CD4-positive, CD25-positive, alpha-beta regulatory T cell (primary cell): ENCODE data around the gene AMER3. TPM values are rescaled to one million over a fixed set of nuclear protein-coding genes. Genes with fewer than 3 reads are reported as not detected.

Source experiments
- ATAC-seq, 2 donors: fragments of 150-1000 bp; cut with Tn5 transposase; one replicate each; pipeline ENCODE4 v1.10.0; 2021; ENCODE audit warnings: low read depth in 2 of 2, moderate number of reproducible peaks in 2 of 2, moderate library complexity in 1 of 2
- DNase-seq, 3 donors: peaks; one replicate each; pipeline versions ENCODE4 v3.0.0 to v3.0.0-alpha.2; 2012 to 2022; ENCODE audit warnings: mixed read lengths in 1 of 3
- H3K27ac ChIP-seq: one replicate; pipeline ENCODE4 v1.7.0; 2013; ENCODE audit warnings: mild to moderate bottlenecking, low read length; ENCODE audit not compliant: insufficient read depth, poor library complexity, severe bottlenecking
- H3K27me3 ChIP-seq: one replicate; pipeline ENCODE4 v1.7.0; 2013; ENCODE audit warnings: low read length; ENCODE audit not compliant: control insufficient read depth, insufficient read depth
- H3K36me3 ChIP-seq: one replicate; pipeline ENCODE4 v1.7.0; 2013; ENCODE audit warnings: mild to moderate bottlenecking, low read length, moderate library complexity; ENCODE audit not compliant: control insufficient read depth, insufficient read depth
- H3K4me1 ChIP-seq: 2 replicates; pipeline ENCODE4 v1.7.0; 2013; ENCODE audit warnings: mild to moderate bottlenecking, low read length; ENCODE audit not compliant: insufficient read depth, control insufficient read depth, poor library complexity, severe bottlenecking
- H3K4me3 ChIP-seq: one replicate; pipeline ENCODE4 v1.7.0; 2013; ENCODE audit warnings: low read depth, mild to moderate bottlenecking, low read length, moderate library complexity
- H3K9me3 ChIP-seq, 2 experiments: 1 replicate in 1 of 2; 2 replicates in 1 of 2; pipeline ENCODE4 v1.7.0; 2013; ENCODE audit warnings: low read length in 2 of 2, mild to moderate bottlenecking in 1 of 2, moderate library complexity in 1 of 2; ENCODE audit not compliant: control insufficient read depth in 2 of 2
- H3K27ac Mint-ChIP-seq, 3 donors: one replicate each; pipeline ENCODE4 v1.8.0; 2020 to 2022; ENCODE audit warnings: mild to moderate bottlenecking in 3 of 3, mixed read lengths in 3 of 3, moderate library complexity in 2 of 3
- H3K27me3 Mint-ChIP-seq: one replicate; pipeline ENCODE4 v1.8.0; 2022; ENCODE audit warnings: mild to moderate bottlenecking, mixed read lengths
- H3K36me3 Mint-ChIP-seq: one replicate; pipeline ENCODE4 v1.8.0; 2020; ENCODE audit warnings: mixed read lengths
- H3K4me1 Mint-ChIP-seq, 4 donors: one replicate each; pipeline ENCODE4 v1.8.0; 2020 to 2022; ENCODE audit warnings: mixed read lengths in 4 of 4, mild to moderate bottlenecking in 1 of 4
- H3K4me3 Mint-ChIP-seq, 4 donors: one replicate each; pipeline ENCODE4 v1.8.0; 2020 to 2022; ENCODE audit warnings: mild to moderate bottlenecking in 4 of 4, mixed read lengths in 4 of 4, moderate library complexity in 3 of 4
- H3K9me3 Mint-ChIP-seq, 7 donors: one replicate each; pipeline ENCODE4 v1.8.0; 2020 to 2022; ENCODE audit warnings: mixed read lengths in 7 of 7, mild to moderate bottlenecking in 3 of 7, moderate library complexity in 2 of 7
- polyA plus RNA-seq, 4 donors: library from polyadenylated mRNA; unstranded; fragments of 300-500 nt; fragmentation: Illumina TruSeq; gene quantifications; one replicate each; pipeline ENCODE4 v1.2.3, GENCODE V29; 2021
- total RNA-seq: library from RNA; stranded (reverse); gene quantifications from one replicate; pipeline ENCODE4 v1.2.3, GENCODE V29; 2022

Gene AMER3
- total and polyA plus RNA-seq, 5 donors from 2014 or later: not detected

DNA sequence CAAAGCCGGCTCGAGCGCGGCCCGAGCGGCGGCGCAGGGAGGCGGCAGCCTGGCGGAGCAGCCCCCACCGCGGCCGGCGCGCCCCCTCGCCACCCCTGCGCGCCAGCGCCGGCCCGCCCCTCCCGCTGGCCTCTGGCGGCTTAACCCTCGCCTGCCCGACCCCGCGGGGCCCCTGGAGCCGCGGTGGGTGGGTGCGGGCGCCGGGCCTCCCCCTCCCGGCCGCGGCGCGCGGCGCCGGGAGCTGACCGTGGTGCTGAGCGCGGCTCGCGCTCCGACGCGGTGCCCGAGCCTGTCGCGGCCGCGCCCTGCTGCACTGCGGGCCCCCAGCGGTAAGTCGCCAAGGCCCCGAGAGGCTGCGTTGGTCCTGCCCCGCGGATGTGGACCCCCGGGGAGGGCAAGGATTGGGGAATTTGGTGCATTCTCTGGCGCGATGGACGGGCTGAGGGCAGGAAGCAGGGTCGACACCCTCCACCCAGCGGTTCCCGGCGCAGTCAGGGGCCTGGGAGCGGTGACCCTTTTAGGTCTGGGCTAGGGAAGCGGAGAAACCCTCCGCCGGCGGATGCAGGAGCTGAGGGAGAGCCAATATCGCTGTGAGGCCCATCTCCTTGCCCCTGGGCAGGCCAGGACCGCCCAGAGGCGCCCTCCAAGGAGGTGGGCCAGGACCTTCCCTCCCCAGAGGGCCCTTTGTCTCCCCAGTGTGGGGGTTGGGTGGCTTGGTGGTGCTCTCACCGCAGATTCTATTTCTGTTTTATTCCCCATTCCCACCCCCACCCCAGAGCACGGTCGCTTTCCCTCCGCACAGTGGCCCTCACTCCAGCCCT is 923 bp downstream of the AMER3 start:
- Mint-ChIP-seq H3K4me1 (peaks cover 0 to 10% (median 3%) of the 10 kb centered on the region in 4 donors), H3K9me3 (peaks cover 0 to 1% (median 0%) of the 10 kb centered on the region in 7 donors), H3K36me3 (no peaks in the 10 kb centered on the region), H3K27ac (no peak overlapping the region), H3K27me3 (peaks cover 64% of the 10 kb centered on the region), H3K4me3 (peak overlapping the region in 2 of 4 donors; percentile 68 to 70)
- no peak for DNase-seq
- Histone ChIP-seq H3K27me3 (peaks cover 2% of the 10 kb centered on the region), H3K4me1 (no peaks in the 10 kb centered on the region), H3K9me3 (no peaks in the 10 kb centered on the region), H3K4me3 (no peak overlapping the region), H3K36me3 (no peaks in the 10 kb centered on the region), H3K27ac (no peak overlapping the region)
- ATAC-seq: peak in 1 of 2 donors; percentile 22

DNA sequence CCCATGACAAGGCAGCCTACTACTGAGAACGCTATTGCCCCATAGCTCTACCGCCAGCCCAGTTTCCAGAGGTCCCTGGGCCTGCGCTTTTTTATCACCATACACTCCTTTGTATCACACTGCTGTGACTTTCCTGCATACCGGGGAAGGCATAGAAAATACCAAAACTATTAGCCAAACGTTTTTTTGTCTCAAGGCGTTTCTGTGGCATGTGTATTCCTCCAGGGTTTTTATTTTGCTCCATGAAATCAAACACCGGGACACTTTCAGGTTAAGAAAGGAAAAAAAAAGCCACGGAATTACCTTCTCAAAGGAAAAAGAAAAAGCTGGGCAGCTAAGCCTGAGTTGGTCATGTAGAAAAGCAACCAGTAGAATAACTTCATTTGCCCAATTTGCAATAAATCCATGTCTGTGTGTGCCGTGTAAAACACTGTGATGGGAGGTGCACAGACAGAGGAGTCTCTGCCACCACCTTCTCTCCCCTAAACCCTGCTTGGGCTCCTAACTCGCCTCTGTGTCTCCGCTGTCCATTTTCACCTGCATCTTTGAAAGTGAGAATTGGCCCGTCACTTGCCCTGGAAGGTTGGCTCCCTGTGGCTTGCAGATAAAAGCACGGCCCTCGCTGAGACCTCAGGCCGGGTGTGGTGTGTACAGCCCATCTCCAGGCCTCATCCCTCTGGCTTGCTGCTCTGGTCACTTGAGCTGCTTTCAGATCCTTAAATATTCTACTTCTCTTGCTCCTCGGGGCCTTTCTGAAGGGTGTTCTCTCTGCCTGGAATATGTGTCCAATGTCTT is 1.7 kb downstream of the AMER3 start:
- H3K27ac ChIP-seq: no peak overlapping the region
- Mint-ChIP-seq H3K36me3 (no peaks in the 10 kb centered on the region), H3K9me3 (peaks cover 0 to 1% (median 0%) of the 10 kb centered on the region in 7 donors), H3K27me3 (peaks cover 65% of the 10 kb centered on the region), H3K27ac (no peak overlapping the region), H3K4me3 (peak overlapping the region in 2 of 4 donors; percentile 68 to 70), H3K4me1 (peaks cover 0 to 10% (median 3%) of the 10 kb centered on the region in 4 donors)
- ATAC-seq (no peak), DNase-seq (no peak)
- no peaks in the 10 kb centered on the region for H3K36me3 ChIP-seq
- H3K4me1 ChIP-seq: no peaks in the 10 kb centered on the region
- H3K27me3 ChIP-seq: peaks cover 2% of the 10 kb centered on the region
- H3K4me3 ChIP-seq: no peak overlapping the region
- no peaks in the 10 kb centered on the region for H3K9me3 ChIP-seq

DNA sequence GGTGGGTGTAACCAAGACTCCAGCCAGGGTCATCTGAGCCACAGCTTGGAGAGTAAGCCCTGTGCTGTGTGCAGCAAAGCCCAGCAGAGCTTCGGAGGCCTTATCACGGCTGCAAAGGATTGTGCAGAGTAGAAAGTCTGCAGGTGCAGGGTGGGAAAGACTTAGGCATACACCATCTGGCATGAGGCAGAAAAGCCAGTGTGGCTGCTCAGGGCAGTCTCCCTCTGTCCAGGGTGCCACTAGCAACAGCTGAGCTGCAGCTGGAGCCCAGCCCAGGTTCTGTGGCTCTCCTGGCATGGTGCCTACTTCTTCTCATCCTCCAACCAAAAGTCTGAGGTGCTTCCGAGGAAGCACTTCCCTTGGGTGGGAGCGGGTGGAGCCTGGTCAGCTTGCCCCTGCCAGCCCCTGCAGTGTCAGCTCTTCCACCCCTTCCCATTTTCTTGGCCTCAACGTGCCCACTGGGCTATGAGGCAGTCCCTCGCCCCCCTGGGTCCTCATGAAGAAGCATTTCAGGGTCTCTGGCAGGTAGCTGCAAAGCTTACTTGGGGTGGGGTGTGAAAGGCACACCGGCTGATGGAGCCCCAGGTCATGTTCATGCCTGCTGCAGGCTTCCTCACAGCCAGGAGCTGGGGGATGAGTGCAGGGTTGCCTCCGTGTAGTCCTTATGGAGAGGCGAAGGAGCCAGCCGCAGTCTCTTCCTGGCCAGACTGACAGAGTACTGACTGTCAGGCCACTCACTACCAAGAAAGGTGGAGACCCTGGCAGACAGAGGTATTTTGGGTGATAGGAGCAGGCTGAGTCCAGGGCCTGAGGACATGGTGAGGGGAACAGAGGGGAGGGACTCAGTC is 4.8 kb downstream of the AMER3 start:
- H3K36me3 Mint-ChIP-seq: no peaks in the 10 kb centered on the region
- Histone ChIP-seq H3K4me1 (no peaks in the 10 kb centered on the region), H3K9me3 (no peaks in the 10 kb centered on the region), H3K36me3 (no peaks in the 10 kb centered on the region), H3K4me3 (no peak overlapping the region), H3K27ac (no peak overlapping the region), H3K27me3 (peaks cover 2% of the 10 kb centered on the region)
- H3K4me1 Mint-ChIP-seq: peaks cover 0 to 7% (median 3%) of the 10 kb centered on the region in 4 donors
- ATAC-seq (no peak), DNase-seq (no peak)
- no peak overlapping the region for H3K27ac Mint-ChIP-seq
- peaks cover 41% of the 10 kb centered on the region for H3K27me3 Mint-ChIP-seq
- peaks cover 0 to 1% (median 0%) of the 10 kb centered on the region in 7 donors for H3K9me3 Mint-ChIP-seq
- H3K4me3 Mint-ChIP-seq: no peak overlapping the region

DNA sequence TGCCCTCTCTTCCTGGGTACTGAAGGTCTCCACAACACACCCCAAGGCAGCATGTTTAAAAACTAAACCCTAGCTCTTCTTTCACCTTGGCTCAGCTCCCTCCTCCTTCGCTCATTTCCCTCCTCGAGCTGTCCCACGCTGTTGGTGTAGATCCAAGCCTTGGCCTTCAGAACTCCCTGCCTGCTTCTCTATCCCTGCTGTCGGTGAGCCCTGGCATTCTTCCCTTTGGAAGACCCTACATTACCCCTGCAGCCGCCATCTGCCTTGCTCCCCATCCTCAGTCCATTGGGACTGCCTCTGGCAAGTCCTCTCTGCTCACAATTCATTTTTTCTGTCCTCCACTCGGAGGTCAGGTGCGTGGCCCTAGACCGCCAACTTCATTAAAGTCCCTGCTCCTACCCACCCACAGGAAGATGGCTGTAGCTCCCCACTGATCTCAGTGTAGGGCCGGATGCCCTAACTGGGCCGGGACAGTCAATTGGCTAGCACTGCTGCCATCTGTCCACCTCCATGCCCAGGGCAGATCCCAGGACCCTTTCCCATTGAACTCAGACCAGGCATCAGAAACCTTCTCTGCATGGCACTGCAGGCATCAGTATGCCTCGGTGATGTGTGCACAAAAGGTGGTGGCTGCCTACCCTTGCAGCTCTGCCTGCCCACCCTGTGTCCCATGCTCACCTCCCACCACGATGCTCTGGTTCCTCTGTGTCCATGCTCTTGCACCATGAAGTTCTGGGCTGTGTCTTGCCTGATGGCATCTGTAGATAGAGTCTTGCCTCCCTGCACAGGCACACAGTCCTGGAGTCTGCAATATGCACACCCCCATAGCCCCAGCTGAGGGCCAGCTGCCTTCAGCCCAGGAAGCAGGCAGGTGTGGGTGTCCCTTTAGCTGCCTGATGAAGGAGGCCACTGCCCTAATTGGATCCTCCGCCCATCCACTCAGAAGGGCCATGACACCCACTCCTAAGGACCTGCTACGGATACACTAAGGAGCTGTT is 5.7 kb downstream of the AMER3 start:
- ATAC-seq: no peak

DNA sequence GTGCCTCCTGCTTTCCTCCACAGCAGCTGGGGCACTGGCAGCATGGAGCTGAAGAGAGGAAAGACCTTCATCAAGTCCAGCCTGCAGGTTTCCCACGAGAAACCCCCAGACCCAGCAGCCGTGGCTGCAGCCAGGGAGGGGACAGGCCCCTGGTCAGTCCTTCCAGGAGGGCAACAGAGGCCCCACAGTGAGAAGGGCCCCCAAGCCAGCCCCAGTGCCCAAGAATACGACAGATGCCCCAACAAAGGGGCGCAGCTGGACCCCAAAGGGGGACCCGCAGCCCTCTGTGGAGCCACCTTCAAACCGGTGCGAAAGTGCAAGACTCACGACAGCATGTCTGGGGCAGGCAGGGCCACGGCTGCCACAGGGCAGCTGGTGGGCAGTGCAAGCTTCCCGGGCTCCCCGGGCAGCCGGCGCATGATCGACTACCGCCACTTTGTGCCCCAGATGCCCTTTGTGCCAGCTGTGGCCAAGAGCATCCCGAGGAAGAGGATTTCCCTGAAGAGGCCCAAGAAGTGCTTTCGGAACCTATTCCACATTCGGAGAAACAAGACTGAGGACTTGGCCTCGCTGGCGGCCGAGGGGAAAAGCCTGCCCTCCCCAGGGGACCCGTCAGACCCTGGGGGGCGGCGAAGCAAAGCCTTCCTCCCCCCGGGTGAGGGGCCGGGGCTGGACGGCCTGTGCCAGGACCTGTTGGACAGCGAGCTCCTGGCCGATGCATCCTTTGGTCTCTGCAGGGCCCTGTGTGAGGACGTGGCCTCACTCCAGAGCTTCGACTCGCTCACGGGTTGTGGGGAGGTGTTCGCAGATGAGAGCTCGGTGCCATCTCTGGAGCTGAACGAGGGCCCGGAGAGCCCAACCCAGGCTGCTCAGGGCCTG is 6.9 kb downstream of the AMER3 start:
- peaks cover 27% of the 10 kb centered on the region for H3K27me3 Mint-ChIP-seq
- H3K36me3 Mint-ChIP-seq: no peaks in the 10 kb centered on the region
- Histone ChIP-seq H3K36me3 (no peaks in the 10 kb centered on the region), H3K27ac (no peak overlapping the region), H3K4me1 (no peaks in the 10 kb centered on the region), H3K4me3 (no peak overlapping the region), H3K9me3 (no peaks in the 10 kb centered on the region), H3K27me3 (no peaks in the 10 kb centered on the region)
- no peaks in the 10 kb centered on the region for H3K9me3 Mint-ChIP-seq
- ATAC-seq: no peak
- no peak overlapping the region for H3K4me3 Mint-ChIP-seq
- no peak for DNase-seq
- H3K4me1 Mint-ChIP-seq: peaks cover 0 to 4% (median 1%) of the 10 kb centered on the region in 4 donors
- H3K27ac Mint-ChIP-seq: no peak overlapping the region

More for the DNA sequence above, 5.7 kb downstream of the AMER3 start:
- Mint-ChIP-seq H3K36me3 (no peaks in the 10 kb centered on the region), H3K27me3 (peaks cover 36% of the 10 kb centered on the region), H3K4me3 (no peak overlapping the region), H3K27ac (no peak overlapping the region), H3K9me3 (peaks cover 0 to 1% (median 0%) of the 10 kb centered on the region in 7 donors), H3K4me1 (peaks cover 0 to 7% (median 3%) of the 10 kb centered on the region in 4 donors)
- Histone ChIP-seq H3K27ac (no peak overlapping the region), H3K4me3 (no peak overlapping the region), H3K36me3 (no peaks in the 10 kb centered on the region), H3K27me3 (peaks cover 2% of the 10 kb centered on the region), H3K9me3 (no peaks in the 10 kb centered on the region), H3K4me1 (no peaks in the 10 kb centered on the region)
- DNase-seq: no peak

DNA sequence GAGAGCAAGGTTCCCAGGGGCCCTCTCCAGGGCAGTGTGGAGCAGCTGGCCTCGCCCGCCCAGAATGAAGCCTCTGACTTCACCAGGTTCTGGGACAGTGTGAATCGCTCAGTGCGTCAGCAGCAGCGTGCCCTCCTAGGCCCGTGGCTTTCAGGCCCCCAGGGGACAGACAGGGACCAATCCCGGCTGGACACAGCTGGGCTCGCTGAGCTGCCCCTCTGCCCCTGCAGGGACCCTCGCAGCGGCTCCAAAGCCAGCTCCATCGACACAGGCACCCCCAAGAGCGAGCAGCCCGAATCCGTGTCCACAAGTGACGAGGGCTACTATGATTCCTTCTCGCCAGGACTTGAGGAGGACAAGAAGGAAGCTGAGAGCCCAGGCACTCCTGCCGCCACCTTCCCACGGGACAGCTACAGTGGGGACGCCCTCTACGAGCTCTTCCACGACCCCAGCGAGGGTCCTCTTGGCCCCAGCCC is 7.6 kb downstream of the AMER3 start:
- peaks cover 20% of the 10 kb centered on the region for H3K27me3 Mint-ChIP-seq
- H3K27ac ChIP-seq: no peak overlapping the region
- no peaks in the 10 kb centered on the region for H3K4me1 ChIP-seq
- H3K4me3 Mint-ChIP-seq: no peak overlapping the region
- H3K27ac Mint-ChIP-seq: no peak overlapping the region
- no peak for ATAC-seq
- no peak overlapping the region for H3K4me3 ChIP-seq
- H3K4me1 Mint-ChIP-seq: peaks cover 0 to 2% (median 0%) of the 10 kb centered on the region in 4 donors
- H3K9me3 Mint-ChIP-seq: no peaks in the 10 kb centered on the region
- no peaks in the 10 kb centered on the region for H3K27me3 ChIP-seq
- H3K36me3 Mint-ChIP-seq: no peaks in the 10 kb centered on the region
- no peaks in the 10 kb centered on the region for H3K9me3 ChIP-seq
- no peak for DNase-seq
- no peaks in the 10 kb centered on the region for H3K36me3 ChIP-seq
